Gastroesophageal sphincter (tissue), 3 donors: ENCODE data around the gene IGFLR1.

Experiments
- EP300 ChIP-seq: sonication (generic); formaldehyde crosslinking; IDR thresholded peaks from one replicate; pipeline ENCODE4 v1.6.1; 2017; ENCODE audit warnings: antibody characterized with exemption, mild to moderate bottlenecking
- POLR2A ChIP-seq, 2 donors: fragments of 450-650 bp; IDR thresholded peaks; one replicate each; pipeline ENCODE4 v1.6.1; 2017; ENCODE audit warnings: antibody characterized with exemption in 2 of 2, mild to moderate bottlenecking in 2 of 2, moderate library complexity in 1 of 2
- POLR2AphosphoS5 ChIP-seq: sonication (generic); formaldehyde crosslinking; IDR thresholded peaks from one replicate; pipeline ENCODE4 v1.6.1; 2017; ENCODE audit warnings: antibody characterized with exemption
- TF ChIP-seq, protein P1 (sequence below), 4 experiments: fragments of 200-600 bp in 2 of 4; fragments of 450-650 bp in 2 of 4; sonication (generic) in 1 of 4; IDR thresholded peaks; one replicate each; pipeline ENCODE4 v1.5.1; 2017 to 2019; ENCODE audit warnings: antibody characterized with exemption in 4 of 4, mild to moderate bottlenecking in 2 of 4, moderate library complexity in 2 of 4

- TF ChIP-seq, protein P1, sequence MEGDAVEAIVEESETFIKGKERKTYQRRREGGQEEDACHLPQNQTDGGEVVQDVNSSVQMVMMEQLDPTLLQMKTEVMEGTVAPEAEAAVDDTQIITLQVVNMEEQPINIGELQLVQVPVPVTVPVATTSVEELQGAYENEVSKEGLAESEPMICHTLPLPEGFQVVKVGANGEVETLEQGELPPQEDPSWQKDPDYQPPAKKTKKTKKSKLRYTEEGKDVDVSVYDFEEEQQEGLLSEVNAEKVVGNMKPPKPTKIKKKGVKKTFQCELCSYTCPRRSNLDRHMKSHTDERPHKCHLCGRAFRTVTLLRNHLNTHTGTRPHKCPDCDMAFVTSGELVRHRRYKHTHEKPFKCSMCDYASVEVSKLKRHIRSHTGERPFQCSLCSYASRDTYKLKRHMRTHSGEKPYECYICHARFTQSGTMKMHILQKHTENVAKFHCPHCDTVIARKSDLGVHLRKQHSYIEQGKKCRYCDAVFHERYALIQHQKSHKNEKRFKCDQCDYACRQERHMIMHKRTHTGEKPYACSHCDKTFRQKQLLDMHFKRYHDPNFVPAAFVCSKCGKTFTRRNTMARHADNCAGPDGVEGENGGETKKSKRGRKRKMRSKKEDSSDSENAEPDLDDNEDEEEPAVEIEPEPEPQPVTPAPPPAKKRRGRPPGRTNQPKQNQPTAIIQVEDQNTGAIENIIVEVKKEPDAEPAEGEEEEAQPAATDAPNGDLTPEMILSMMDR (IDR thresholded peaks at IDR 0.05): no peak
- TF ChIP-seq POLR2A (IDR thresholded peaks at IDR 0.05) (peak; percentile 8 to 50), POLR2AphosphoS5 (peak; percentile 65), EP300 (no peak)
Measured at GRCh38 chr19:35755550-35756376, 13.5 kb upstream of the IGFLR1 start.
